IMR-90 (cell line): ENCODE measurements around the gene BTBD9. TPM values are rescaled to one million over a fixed set of nuclear protein-coding genes. Genes with fewer than 3 reads are reported as not detected.

Experiments
- ATAC-seq: fragments of 200-7000 bp; cut with Tn5 transposase; 2 replicates; pipeline ENCODE4 v1.9.1; 2020; ENCODE audit warnings: low read depth, mild to moderate bottlenecking, moderate library complexity
- BruUV-seq: library from RNA; stranded (reverse); fragments of 400-500 nt; replicated peaks from 2 replicates; lab custom pipeline; 2021; lab: Mats Ljungman, UMichigan
- CTCF ChIA-PET: fragments of 300-600 bp; formaldehyde crosslinking; extraction: SDS; loops from one replicate; lab custom pipeline; 2021; ENCODE audit warnings: antibody characterized with exemption; lab: Yijun Ruan, JAX
- POLR2A ChIA-PET: fragments of 300-600 bp; sonication (Branson Sonifier 250); formaldehyde crosslinking; loops from one replicate; lab custom pipeline; 2022; ENCODE audit warnings: antibody characterized with exemption; ENCODE audit not compliant: unreplicated experiment; lab: Charles Lee
- DNase-seq: peaks from one replicate; pipeline ENCODE4 v3.0.0; 2013
- H2AFZ ChIP-seq: replicated peaks from 2 replicates; pipeline ENCODE3; 2013; ENCODE audit warnings: low read length, mild to moderate bottlenecking; ENCODE audit not compliant: poor library complexity
- H2AK5ac ChIP-seq: 2 replicates; pipeline ENCODE4 v1.6.1; 2013; ENCODE audit warnings: low read depth, low read length, inconsistent platforms
- H2AK9ac ChIP-seq: replicated peaks from 2 replicates; pipeline ENCODE3; 2013; ENCODE audit warnings: mild to moderate bottlenecking, low read depth, low read length, moderate library complexity; ENCODE audit not compliant: poor library complexity
- H2BK120ac ChIP-seq: 2 replicates; pipeline ENCODE4 v1.6.1; 2013; ENCODE audit warnings: low read depth, low read length, inconsistent platforms
- H2BK15ac ChIP-seq: 3 replicates; pipeline ENCODE4 v1.6.1; 2013; ENCODE audit warnings: low read depth, low read length, inconsistent platforms
- H2BK20ac ChIP-seq: 2 replicates; pipeline ENCODE4 v1.6.1; 2013; ENCODE audit warnings: low read depth, mild to moderate bottlenecking, inconsistent platforms, low read length, moderate library complexity
- H2BK5ac ChIP-seq: 2 replicates; pipeline ENCODE4 v1.6.1; 2013; ENCODE audit warnings: mild to moderate bottlenecking, low read depth, low read length, inconsistent platforms; ENCODE audit not compliant: poor library complexity, severe bottlenecking
- H3K14ac ChIP-seq: replicated peaks from 2 replicates; pipeline ENCODE4 v1.6.1; 2013; ENCODE audit warnings: low read depth, low read length, inconsistent platforms
- H3K18ac ChIP-seq: 2 replicates; pipeline ENCODE4 v1.6.1; 2013; ENCODE audit warnings: low read depth, low read length, control low read depth
- H3K23ac ChIP-seq: 2 replicates; pipeline ENCODE4 v1.6.1; 2013; ENCODE audit warnings: low read depth, low read length, inconsistent platforms
- H3K27ac ChIP-seq: 2 replicates; pipeline ENCODE4 v1.5.1; 2013; ENCODE audit warnings: mild to moderate bottlenecking, control low read depth, low read length; ENCODE audit not compliant: insufficient read depth
- H3K27me3 ChIP-seq: 2 replicates; pipeline ENCODE4 v1.6.1; 2013; ENCODE audit warnings: low read length; ENCODE audit not compliant: control insufficient read depth, insufficient read depth
- H3K36me3 ChIP-seq: 2 replicates; pipeline ENCODE4 v1.6.1; 2013; ENCODE audit warnings: low read length, mixed read lengths; ENCODE audit not compliant: control insufficient read depth, insufficient read depth
- H3K4ac ChIP-seq: 2 replicates; pipeline ENCODE4 v1.6.1; 2013; ENCODE audit warnings: low read depth, low read length, inconsistent platforms
- H3K4me1 ChIP-seq: 2 replicates; pipeline ENCODE4 v1.6.1; 2013; ENCODE audit warnings: low read length, mixed read lengths; ENCODE audit not compliant: control insufficient read depth, insufficient read depth
- H3K4me2 ChIP-seq: 2 replicates; pipeline ENCODE4 v1.6.1; 2013; ENCODE audit warnings: low read depth, mild to moderate bottlenecking, control low read depth, low read length, moderate library complexity
- H3K4me3 ChIP-seq: 2 replicates; pipeline ENCODE4 v1.5.1; 2013; ENCODE audit warnings: low read depth, mild to moderate bottlenecking, control low read depth, low read length, moderate library complexity; ENCODE audit not compliant: insufficient read depth
- H3K56ac ChIP-seq: 2 replicates; pipeline ENCODE4 v1.6.1; 2013; ENCODE audit warnings: low read length, inconsistent platforms; ENCODE audit not compliant: insufficient read depth; ENCODE audit errors: extremely low read depth
- H3K79me1 ChIP-seq, 2 experiments: 2 replicates each; pipeline ENCODE4 v1.6.1; 2013; ENCODE audit warnings: low read length in 2 of 2, inconsistent platforms in 1 of 2, low read depth in 1 of 2
- H3K9ac ChIP-seq: 2 replicates; pipeline ENCODE4 v1.6.1; 2013; ENCODE audit warnings: low read depth, low read length, control low read depth
- H3K9me1 ChIP-seq: 2 replicates; pipeline ENCODE4 v1.6.1; 2013; ENCODE audit warnings: low read length, inconsistent platforms; ENCODE audit not compliant: insufficient read depth
- H3K9me3 ChIP-seq: 2 replicates; pipeline ENCODE4 v1.6.1; 2013; ENCODE audit warnings: low read length; ENCODE audit not compliant: control insufficient read depth, insufficient read depth
- H4K20me1 ChIP-seq: 2 replicates; pipeline ENCODE4 v1.6.1; 2013; ENCODE audit warnings: low read length, inconsistent platforms; ENCODE audit not compliant: insufficient read depth
- H4K5ac ChIP-seq: 2 replicates; pipeline ENCODE4 v1.6.1; 2013; ENCODE audit warnings: mild to moderate bottlenecking, low read depth, low read length, control low read depth
- H4K8ac ChIP-seq, 2 experiments: 2 replicates each; pipeline ENCODE4 v1.6.1; 2013; ENCODE audit warnings: low read depth in 2 of 2, low read length in 2 of 2, control low read depth in 1 of 2, inconsistent platforms in 1 of 2
- H4K91ac ChIP-seq: 2 replicates; pipeline ENCODE4 v1.6.1; 2013; ENCODE audit warnings: low read depth, low read length, inconsistent platforms; ENCODE audit not compliant: insufficient read depth
- BHLHE40 ChIP-seq: fragments of 150-350 bp; IDR thresholded peaks from 2 replicates; pipeline ENCODE4 v1.6.1; 2016; ENCODE audit warnings: mild to moderate bottlenecking, low read depth, low read length
- CHD1 ChIP-seq: IDR thresholded peaks from 2 replicates; pipeline ENCODE4 v1.6.1; 2012; ENCODE audit warnings: low read depth, low read length, improper control_type of control experiment
- CTCF ChIP-seq: conservative IDR thresholded peaks from 2 replicates; pipeline ENCODE4 v1.5.1; 2012; ENCODE audit warnings: mild to moderate bottlenecking, low read depth, low read length, improper control_type of control experiment
- ELK1 ChIP-seq: fragments of 150-350 bp; IDR thresholded peaks from 2 replicates; pipeline ENCODE4 v1.6.1; 2016; ENCODE audit warnings: low read depth, mild to moderate bottlenecking, low read length, moderate library complexity, borderline replicate concordance
- POLR2A ChIP-seq: IDR thresholded peaks from 2 replicates; pipeline ENCODE4 v1.6.1; 2012; ENCODE audit warnings: mild to moderate bottlenecking, low read depth, low read length
- RAD21 ChIP-seq: IDR thresholded peaks from 2 replicates; pipeline ENCODE4 v1.6.1; 2012; ENCODE audit warnings: low read length, improper control_type of control experiment
- RFX5 ChIP-seq: IDR thresholded peaks from 2 replicates; pipeline ENCODE4 v1.8.0; 2012; ENCODE audit warnings: low read depth, mild to moderate bottlenecking, low read length, moderate library complexity
- SMC3 ChIP-seq: fragments of 150-350 bp; IDR thresholded peaks from 2 replicates; pipeline ENCODE4 v1.6.1; 2016; ENCODE audit warnings: low read depth, mild to moderate bottlenecking, antibody characterized with exemption, low read length, moderate library complexity
- USF2 ChIP-seq: fragments of 150-350 bp; IDR thresholded peaks from 2 replicates; pipeline ENCODE4 v1.6.1; 2017; ENCODE audit warnings: mild to moderate bottlenecking, antibody characterized with exemption, low read length, low read depth
- WGBS, 2 experiments: methylation state at CpG; one replicate each; pipeline versions ENCODE4 v1.1.5 to v1.1.7; 2013; ENCODE audit warnings: missing lambda C conversion rate in 2 of 2; ENCODE audit not compliant: insufficient read length in 1 of 2; ENCODE audit errors: extremely low coverage in 2 of 2; 5-methylcytosine and 5-hydroxymethylcytosine counted together
- dilution Hi-C: fragments of 300-500 bp; cut with HindIII; formaldehyde crosslinking; loops from one replicate; pipeline ENCODE4 v1.14.3; 2018; ENCODE audit warnings: low sequenced_read_pairs; ENCODE audit not compliant: unreplicated experiment
- in situ Hi-C: fragments of 300-500 bp; cut with MboI; formaldehyde crosslinking; loops from 3 replicates; pipeline ENCODE4 v1.14.3; 2019; ENCODE audit warnings: low sequenced_read_pairs, inconsistent platforms, mixed read lengths
- intact Hi-C: fragments of 100-400 bp; cut with micrococcal nuclease; formaldehyde crosslinking; loops from 2 replicates; pipeline ENCODE4 v1.10.0; 2022
- polyA plus RNA-seq, 3 experiments: library from polyadenylated mRNA; depleted of rRNA; stranded (reverse); fragments of >200 nt; gene quantifications; 2 replicates each; pipeline ENCODE4 v1.2.3, GENCODE V29; 2012; ENCODE audit warnings: low replicate concordance in 1 of 3
- total RNA-seq: library from RNA; depleted of rRNA; stranded (reverse); fragments of >200 nt; gene quantifications from 2 replicates; pipeline ENCODE4 v1.2.3, GENCODE V29; 2012

Gene BTBD9
- total and polyA plus RNA-seq, 2 of the 4 experiments (the other 2 are of a cell fraction): 4.1 to 22.0 TPM

- Histone ChIP-seq H3K14ac (no peak overlapping the region), H2BK5ac (no peak overlapping the region), H2AFZ (no peak overlapping the region), H3K27me3 (no peaks in the 10 kb centered on the region), H3K4ac (no peak overlapping the region), H2AK9ac (no peak overlapping the region), H3K4me2 (no peak overlapping the region), H3K9me1 (no peaks in the 10 kb centered on the region), H4K8ac (no peak overlapping the region), H2AK5ac (no peak overlapping the region), H4K5ac (no peak overlapping the region), H3K79me1 (no peaks in the 10 kb centered on the region), H2BK120ac (no peak overlapping the region), H4K20me1 (no peaks in the 10 kb centered on the region), H3K23ac (no peak overlapping the region), H2BK20ac (no peak overlapping the region), H3K9me3 (no peaks in the 10 kb centered on the region), H3K9ac (no peak overlapping the region), H3K18ac (no peak overlapping the region), H3K36me3 (no peaks in the 10 kb centered on the region), H2BK15ac (no peak overlapping the region), H3K56ac (no peak overlapping the region), H3K4me1 (no peaks in the 10 kb centered on the region), H4K91ac (no peak overlapping the region), H3K4me3 (no peak overlapping the region), H3K27ac (no peak overlapping the region)
- in situ Hi-C loops (no loop called here), intact Hi-C loops (loop anchor here (2.0 kb wide), 1 partner anchor 65 kb away; no protein-coding TSS in a partner anchor), dilution Hi-C loops (no loop called here)
- no TSS peak for BruUV-seq
- WGBS, 2 experiments: no CpG with 5 or more reads among the region's 1 CpG
- no peak for TF ChIP-seq POLR2A
- TF ChIP-seq RFX5: no peak
- TF ChIP-seq CHD1: no peak
- TF ChIP-seq ELK1: no peak
- TF ChIP-seq SMC3: no peak
- TF ChIP-seq RAD21: no peak
- TF ChIP-seq BHLHE40: no peak
- no peak for TF ChIP-seq CTCF
- no peak for TF ChIP-seq USF2
- ChIA-PET POLR2A (no interaction called here), CTCF (interaction anchor here (0.6 to 0.7 kb wide), 2 partner anchors 67 to 985 kb away, joined by 3 read pairs; no protein-coding TSS in a partner anchor)
- no peak for ATAC-seq
- DNase-seq: no peak
These were observed 137.8 kb downstream of the BTBD9 start for GRCh38 chr6:38501931-38502330.
